ENCODE measurements around the gene CCS. TPM values are rescaled to one million over a fixed set of nuclear protein-coding genes. Genes with fewer than 3 reads are reported as not detected.

CCS gene
- total RNA-seq, 6 donors from 2014 or later = 24.3 to 82.8 (median 34.0) TPM

DNA sequence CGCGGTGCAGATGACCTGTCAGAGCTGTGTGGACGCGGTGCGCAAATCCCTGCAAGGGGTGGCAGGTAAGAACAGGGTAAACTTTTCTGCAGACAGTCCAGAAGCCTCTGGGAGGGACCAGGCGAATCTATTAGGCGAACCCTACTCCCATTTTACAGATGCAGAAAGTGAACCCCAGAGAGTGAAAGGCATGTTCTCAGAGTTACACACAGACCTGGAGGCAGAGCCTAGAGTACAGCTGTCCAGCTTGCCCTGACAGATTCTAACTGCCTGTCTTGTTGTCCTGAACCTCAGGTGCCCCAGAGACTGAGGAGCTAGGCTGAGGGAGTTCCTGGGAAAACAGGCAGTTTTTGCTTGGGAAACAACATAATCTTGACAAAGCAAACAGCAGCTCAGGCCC, 665 bp downstream of the CCS start:
- DNase-seq (no peak), ATAC-seq (ENCODE audit: low FRiP score in 2 of 2) (no peak)
- H3K27ac ChIP-seq = peak overlapping the region; percentile 52 to 86 (median 86)
- no peaks in the 10 kb centered on the region for H3K36me3 ChIP-seq
- peak overlapping the region; percentile 50 to 80 (median 68) for H3K4me3 ChIP-seq
- H3K27me3 ChIP-seq = no peaks in the 10 kb centered on the region
- H3K4me1 ChIP-seq = peaks cover 30 to 34% (median 31%) of the 10 kb centered on the region in 4 donors
- WGBS, 2 donors = 74 to 78% methylated on average over 7 of the region's 7 CpGs
- TF ChIP-seq EP300 (IDR thresholded peaks at IDR 0.05) (no peak), POLR2AphosphoS5 (IDR thresholded peaks at IDR 0.05) (no peak), POLR2A (IDR thresholded peaks at IDR 0.05) (no peak)
- TF ChIP-seq, protein P1, sequence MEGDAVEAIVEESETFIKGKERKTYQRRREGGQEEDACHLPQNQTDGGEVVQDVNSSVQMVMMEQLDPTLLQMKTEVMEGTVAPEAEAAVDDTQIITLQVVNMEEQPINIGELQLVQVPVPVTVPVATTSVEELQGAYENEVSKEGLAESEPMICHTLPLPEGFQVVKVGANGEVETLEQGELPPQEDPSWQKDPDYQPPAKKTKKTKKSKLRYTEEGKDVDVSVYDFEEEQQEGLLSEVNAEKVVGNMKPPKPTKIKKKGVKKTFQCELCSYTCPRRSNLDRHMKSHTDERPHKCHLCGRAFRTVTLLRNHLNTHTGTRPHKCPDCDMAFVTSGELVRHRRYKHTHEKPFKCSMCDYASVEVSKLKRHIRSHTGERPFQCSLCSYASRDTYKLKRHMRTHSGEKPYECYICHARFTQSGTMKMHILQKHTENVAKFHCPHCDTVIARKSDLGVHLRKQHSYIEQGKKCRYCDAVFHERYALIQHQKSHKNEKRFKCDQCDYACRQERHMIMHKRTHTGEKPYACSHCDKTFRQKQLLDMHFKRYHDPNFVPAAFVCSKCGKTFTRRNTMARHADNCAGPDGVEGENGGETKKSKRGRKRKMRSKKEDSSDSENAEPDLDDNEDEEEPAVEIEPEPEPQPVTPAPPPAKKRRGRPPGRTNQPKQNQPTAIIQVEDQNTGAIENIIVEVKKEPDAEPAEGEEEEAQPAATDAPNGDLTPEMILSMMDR (IDR thresholded peaks at IDR 0.05) = no peak
- no peaks in the 10 kb centered on the region for H3K9me3 ChIP-seq

DNA sequence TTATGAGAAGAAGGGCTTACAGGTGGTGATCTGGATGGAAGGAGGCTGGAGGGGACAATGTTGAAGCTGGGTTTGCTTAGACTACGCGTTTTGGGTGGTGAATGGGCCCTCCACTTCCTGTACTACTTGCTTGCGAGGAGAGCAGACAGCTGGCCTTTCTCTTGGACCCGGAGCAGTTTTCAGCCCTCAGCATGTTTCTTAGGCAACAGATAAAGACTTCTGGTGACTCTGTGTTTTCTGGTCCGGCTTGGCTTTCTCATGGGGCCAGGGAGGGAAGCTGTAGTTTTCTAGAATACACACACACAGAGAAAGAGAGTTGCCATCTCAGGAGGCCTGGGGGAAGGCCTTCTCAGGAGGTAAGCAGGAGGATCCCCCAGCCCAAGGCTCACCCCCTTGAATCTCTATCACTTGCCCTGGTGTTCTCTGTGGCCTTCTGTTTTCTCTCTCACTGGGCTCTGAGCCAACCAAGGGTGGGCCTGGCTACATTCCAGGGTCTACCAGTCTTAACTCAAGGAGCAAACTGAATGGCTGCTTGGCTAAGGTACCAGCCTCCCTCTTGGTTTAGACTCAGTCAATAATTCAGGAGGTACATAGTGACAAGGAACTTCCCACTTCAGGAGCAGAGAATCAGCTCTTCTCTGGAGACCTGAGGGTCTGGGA, 2.4 kb downstream of the CCS start:
- peaks cover 30 to 34% (median 31%) of the 10 kb centered on the region in 4 donors for H3K4me1 ChIP-seq
- no peak for DNase-seq
- peaks cover 0 to 16% (median 9%) of the 10 kb centered on the region in 4 donors for H3K36me3 ChIP-seq
- peak overlapping the region; percentile 55 to 64 (median 58) for H3K27ac ChIP-seq
- no peaks in the 10 kb centered on the region for H3K27me3 ChIP-seq
- ATAC-seq (ENCODE audit: low FRiP score in 2 of 2) = no peak
- TF ChIP-seq EP300 (IDR thresholded peaks at IDR 0.05) (no peak), POLR2A (IDR thresholded peaks at IDR 0.05) (no peak), POLR2AphosphoS5 (IDR thresholded peaks at IDR 0.05) (no peak)
- TF ChIP-seq, protein P1 (IDR thresholded peaks at IDR 0.05) = no peak
- WGBS, 2 donors = 38 to 45% methylated on average over 5 of the region's 5 CpGs
- H3K4me3 ChIP-seq = no peak overlapping the region
- H3K9me3 ChIP-seq = no peaks in the 10 kb centered on the region

DNA sequence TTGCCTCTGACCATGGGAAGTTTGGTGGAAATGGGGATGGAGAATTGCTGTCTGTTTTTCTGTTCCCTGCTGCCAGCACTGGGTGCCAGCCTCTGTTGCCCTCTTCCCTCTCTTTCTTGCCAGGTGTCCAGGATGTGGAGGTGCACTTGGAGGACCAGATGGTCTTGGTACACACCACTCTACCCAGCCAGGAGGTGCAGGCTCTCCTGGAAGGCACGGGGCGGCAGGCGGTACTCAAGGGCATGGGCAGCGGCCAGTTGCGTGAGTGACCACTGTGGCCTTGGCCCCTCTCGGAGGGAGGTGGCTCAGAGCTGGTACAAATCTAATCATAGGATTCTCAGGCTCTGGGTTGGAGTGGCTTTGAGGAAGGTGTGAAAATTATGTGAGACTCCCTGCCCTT, 6.0 kb downstream of the CCS start:
- no peaks in the 10 kb centered on the region for H3K9me3 ChIP-seq
- TF ChIP-seq EP300 (IDR thresholded peaks at IDR 0.05) (no peak), POLR2AphosphoS5 (IDR thresholded peaks at IDR 0.05) (no peak), POLR2A (IDR thresholded peaks at IDR 0.05) (no peak)
- TF ChIP-seq, protein P1 (IDR thresholded peaks at IDR 0.05) = no peak
- H3K4me3 ChIP-seq = no peak overlapping the region
- 97 to 100% methylated on average over 3 to 6 of the region's 6 CpGs for WGBS, 2 donors
- H3K27ac ChIP-seq = no peak overlapping the region
- ATAC-seq (ENCODE audit: low FRiP score in 2 of 2) = no peak
- peak in 1 of 2 donors; percentile 52 for DNase-seq
- peaks cover 18 to 20% (median 18%) of the 10 kb centered on the region in 4 donors for H3K4me1 ChIP-seq
- H3K27me3 ChIP-seq = no peaks in the 10 kb centered on the region
- H3K36me3 ChIP-seq = peaks cover 0 to 37% (median 17%) of the 10 kb centered on the region in 4 donors

DNA sequence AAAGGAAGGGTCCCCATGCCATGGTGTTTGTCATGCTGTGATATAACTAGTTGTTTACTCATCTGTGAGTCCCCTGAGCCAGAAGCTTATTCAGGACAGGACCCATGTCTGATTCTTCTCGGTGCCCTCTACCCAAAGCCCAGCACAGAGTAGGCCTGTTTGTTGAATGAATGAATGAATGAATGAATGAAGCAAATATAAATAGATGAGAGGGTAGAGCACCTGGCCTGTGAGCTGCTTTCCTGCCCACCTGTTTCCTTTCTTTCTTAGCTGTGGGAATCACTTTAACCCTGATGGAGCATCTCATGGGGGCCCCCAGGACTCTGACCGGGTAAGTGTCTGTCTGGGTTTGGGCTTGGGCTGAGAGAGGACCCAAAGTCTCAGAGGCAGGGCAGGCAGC, 7.2 kb downstream of the CCS start:
- DNase-seq (no peak), ATAC-seq (ENCODE audit: low FRiP score in 2 of 2) (no peak)
- 66 to 89% methylated on average over 2 of the region's 2 CpGs for whole genome bisulfite sequencing, 2 donors
- H3K4me1 ChIP-seq = peaks cover 5 to 9% (median 8%) of the 10 kb centered on the region in 4 donors
- no peak for TF ChIP-seq EP300 (IDR thresholded peaks at IDR 0.05)
- TF ChIP-seq POLR2AphosphoS5 (IDR thresholded peaks at IDR 0.05) = no peak
- no peak for TF ChIP-seq POLR2A (IDR thresholded peaks at IDR 0.05)
- TF ChIP-seq, protein P1 (IDR thresholded peaks at IDR 0.05) = no peak
- H3K4me3 ChIP-seq = no peak overlapping the region
- H3K27ac ChIP-seq = no peak overlapping the region
- H3K9me3 ChIP-seq = no peaks in the 10 kb centered on the region
- no peaks in the 10 kb centered on the region for H3K27me3 ChIP-seq
- H3K36me3 ChIP-seq = peaks cover 0 to 49% (median 20%) of the 10 kb centered on the region in 4 donors
